Mesenchymal stem cell (in vitro differentiated cells and primary cell): ENCODE measurements around the gene CACNB1.

Source experiments
- DNase-seq: peaks from one replicate; pipeline ENCODE4 v3.0.0-alpha.2; 2013
- H2AFZ ChIP-seq: one replicate; pipeline ENCODE4 v1.6.1; 2013; ENCODE audit warnings: low read depth, mild to moderate bottlenecking, control low read depth, inconsistent platforms, low read length, moderate library complexity
- H2AK5ac ChIP-seq: 2 replicates; pipeline ENCODE4 v1.6.1; 2013; ENCODE audit warnings: low read length, moderate library complexity, mild to moderate bottlenecking, inconsistent platforms; ENCODE audit not compliant: severe bottlenecking
- H2BK120ac ChIP-seq: one replicate; pipeline ENCODE4 v1.6.1; 2013; ENCODE audit warnings: low read depth, mild to moderate bottlenecking, inconsistent platforms, low read length, moderate library complexity
- H2BK12ac ChIP-seq, 2 experiments: one replicate each; pipeline ENCODE4 v1.6.1; 2013; ENCODE audit warnings: inconsistent platforms in 2 of 2, low read length in 2 of 2, mild to moderate bottlenecking in 2 of 2, moderate library complexity in 2 of 2, control low read depth in 1 of 2
- H2BK15ac ChIP-seq: one replicate; pipeline ENCODE4 v1.6.1; 2013; ENCODE audit warnings: mild to moderate bottlenecking, low read depth, inconsistent platforms; ENCODE audit not compliant: poor library complexity, severe bottlenecking
- H2BK5ac ChIP-seq: 2 replicates; pipeline ENCODE4 v1.6.1; 2013; ENCODE audit warnings: low read depth, mild to moderate bottlenecking, low read length, control low read depth, inconsistent platforms; ENCODE audit not compliant: poor library complexity, severe bottlenecking
- H3K14ac ChIP-seq, 2 experiments: one replicate each; pipeline ENCODE4 v1.6.1; 2013; ENCODE audit warnings: inconsistent platforms in 2 of 2, low read length in 2 of 2, control low read depth in 1 of 2, mild to moderate bottlenecking in 1 of 2, moderate library complexity in 1 of 2
- H3K18ac ChIP-seq, 2 experiments: one replicate each; pipeline ENCODE4 v1.6.1; 2013; ENCODE audit warnings: inconsistent platforms in 2 of 2, low read length in 2 of 2, control low read depth in 1 of 2, low read depth in 1 of 2, mild to moderate bottlenecking in 1 of 2
- H3K23ac ChIP-seq, 2 experiments: one replicate each; pipeline ENCODE4 v1.6.1; 2013; ENCODE audit warnings: inconsistent platforms in 2 of 2, low read length in 2 of 2, mild to moderate bottlenecking in 2 of 2, moderate library complexity in 2 of 2, control low read depth in 1 of 2
- H3K27ac ChIP-seq: 2 replicates; pipeline ENCODE4 v1.5.1; 2013; ENCODE audit warnings: mild to moderate bottlenecking, moderate library complexity, low read length, control low read depth, inconsistent platforms; ENCODE audit not compliant: poor library complexity, severe bottlenecking
- H3K27me3 ChIP-seq, 2 experiments: 2 replicates each; pipeline versions ENCODE4 v1.6.1 to v1.7.0; 2013; ENCODE audit warnings: low read length in 2 of 2, mild to moderate bottlenecking in 2 of 2, moderate library complexity in 2 of 2, control low read depth in 1 of 2, inconsistent platforms in 1 of 2; ENCODE audit not compliant: control insufficient read depth in 1 of 2, insufficient read depth in 1 of 2
- H3K36me3 ChIP-seq, 2 experiments: 2 replicates each; pipeline versions ENCODE4 v1.6.1 to v1.7.0; 2013; ENCODE audit warnings: low read length in 2 of 2, control low read depth in 1 of 2, inconsistent platforms in 1 of 2, low read depth in 1 of 2, mild to moderate bottlenecking in 1 of 2; ENCODE audit not compliant: insufficient read depth in 2 of 2, control insufficient read depth in 1 of 2
- H3K4ac ChIP-seq, 2 experiments: one replicate each; pipeline ENCODE4 v1.6.1; 2013; ENCODE audit warnings: inconsistent platforms in 2 of 2, low read length in 2 of 2, mild to moderate bottlenecking in 2 of 2, moderate library complexity in 2 of 2, control low read depth in 1 of 2, low read depth in 1 of 2
- H3K4me1 ChIP-seq: 2 replicates; pipeline ENCODE4 v1.6.1; 2013; ENCODE audit warnings: low read depth, low read length, control low read depth; ENCODE audit not compliant: control insufficient read depth, insufficient read depth
- H3K4me2 ChIP-seq: 2 replicates; pipeline ENCODE4 v1.6.1; 2013; ENCODE audit warnings: low read length, mild to moderate bottlenecking, inconsistent platforms; ENCODE audit not compliant: poor library complexity, severe bottlenecking
- H3K4me3 ChIP-seq, 2 experiments: 2 replicates each; pipeline versions ENCODE4 v1.5.1 to v1.7.0; 2013; ENCODE audit warnings: low read length in 2 of 2, mild to moderate bottlenecking in 2 of 2, control low read depth in 1 of 2, low read depth in 1 of 2; ENCODE audit not compliant: insufficient read depth in 1 of 2
- H3K79me1 ChIP-seq: replicated peaks from 2 replicates; pipeline ENCODE4 v1.6.1; 2013; ENCODE audit warnings: mild to moderate bottlenecking, control low read depth, low read length, inconsistent platforms; ENCODE audit not compliant: poor library complexity, severe bottlenecking
- H3K9ac ChIP-seq: 2 replicates; pipeline ENCODE4 v1.7.0; 2013; ENCODE audit warnings: mild to moderate bottlenecking, low read length, moderate library complexity
- H3K9me3 ChIP-seq: 2 replicates; pipeline ENCODE4 v1.7.0; 2013; ENCODE audit warnings: mild to moderate bottlenecking, low read length; ENCODE audit not compliant: control insufficient read depth
- H4K8ac ChIP-seq: one replicate; pipeline ENCODE4 v1.6.1; 2013; ENCODE audit warnings: inconsistent platforms, mild to moderate bottlenecking, low read length, moderate library complexity
- H4K91ac ChIP-seq: one replicate; pipeline ENCODE4 v1.6.1; 2013; ENCODE audit warnings: mild to moderate bottlenecking, low read length, inconsistent platforms
- WGBS: methylation state at CpG from one replicate; pipeline ENCODE4 v1.1.7; 2013; ENCODE audit warnings: mixed read lengths; 5-methylcytosine and 5-hydroxymethylcytosine counted together

Gene CACNB1

DNA sequence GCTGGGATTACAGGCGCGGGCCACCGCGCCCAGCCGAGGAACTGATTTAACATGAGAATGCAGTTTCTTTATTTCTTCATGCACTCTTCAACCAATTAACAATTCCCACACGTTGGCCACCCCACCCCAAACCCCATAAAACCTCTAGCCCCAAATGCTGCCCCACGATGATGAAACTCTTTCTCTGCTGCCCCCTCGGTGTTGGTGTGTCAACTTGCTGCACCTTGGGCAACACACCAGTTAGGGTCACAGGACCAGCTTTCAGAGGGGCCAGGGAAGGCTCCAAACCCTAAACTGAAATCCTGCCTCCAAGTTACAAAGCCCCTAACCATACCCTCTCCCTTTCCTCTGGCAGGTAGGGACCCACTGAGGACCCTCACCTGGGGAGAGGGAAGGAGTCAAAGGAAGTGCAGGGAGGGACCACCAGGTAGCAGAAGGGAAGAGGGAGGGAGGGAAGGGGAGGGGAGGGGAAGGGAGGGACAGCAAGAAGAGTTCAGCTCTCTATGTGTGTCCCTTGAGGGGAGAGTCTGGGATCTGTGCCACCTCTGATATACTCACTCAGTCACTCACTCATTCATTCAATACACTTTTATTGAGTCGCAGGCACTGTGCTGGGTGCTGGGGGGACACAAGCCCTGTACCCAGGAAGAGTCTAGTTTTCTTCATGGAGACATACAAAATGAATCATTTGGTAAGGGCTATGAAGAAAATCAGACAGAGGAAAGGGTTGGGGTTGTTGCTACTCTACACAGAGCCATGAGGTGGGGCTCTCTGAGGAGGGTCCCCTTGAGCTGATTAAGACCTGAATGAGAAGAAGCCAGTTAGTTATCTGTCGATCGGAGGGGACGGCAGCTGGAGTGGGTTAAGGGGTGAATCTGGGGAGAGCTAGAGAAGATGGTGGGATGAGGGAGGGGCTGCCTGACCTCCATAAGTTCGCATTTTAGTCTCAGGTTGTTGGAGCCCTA, 50.0 kb downstream of the CACNB1 start:
- Histone ChIP-seq H2AFZ (no peak overlapping the region), H2BK15ac (no peak overlapping the region), H3K4me3 (no peak overlapping the region), H3K9ac (no peak overlapping the region), H3K9me3 (no peaks in the 10 kb centered on the region), H2BK5ac (no peak overlapping the region), H3K79me1 (no peaks in the 10 kb centered on the region), H3K14ac (no peak overlapping the region), H4K8ac (no peak overlapping the region), H3K27ac (no peak overlapping the region), H4K91ac (no peak overlapping the region), H2BK12ac (no peak overlapping the region), H3K23ac (no peak overlapping the region), H2AK5ac (no peak overlapping the region), H3K4me1 (peaks cover 18% of the 10 kb centered on the region), H3K36me3 (no peaks in the 10 kb centered on the region), H3K27me3 (peaks cover 6 to 33% of the 10 kb centered on the region in 2 experiments), H3K18ac (no peak overlapping the region), H2BK120ac (no peak overlapping the region), H3K4ac (no peak overlapping the region), H3K4me2 (no peak overlapping the region)
- WGBS = 65% methylated on average over 13 of the region's 13 CpGs
- DNase-seq = no peak

DNA sequence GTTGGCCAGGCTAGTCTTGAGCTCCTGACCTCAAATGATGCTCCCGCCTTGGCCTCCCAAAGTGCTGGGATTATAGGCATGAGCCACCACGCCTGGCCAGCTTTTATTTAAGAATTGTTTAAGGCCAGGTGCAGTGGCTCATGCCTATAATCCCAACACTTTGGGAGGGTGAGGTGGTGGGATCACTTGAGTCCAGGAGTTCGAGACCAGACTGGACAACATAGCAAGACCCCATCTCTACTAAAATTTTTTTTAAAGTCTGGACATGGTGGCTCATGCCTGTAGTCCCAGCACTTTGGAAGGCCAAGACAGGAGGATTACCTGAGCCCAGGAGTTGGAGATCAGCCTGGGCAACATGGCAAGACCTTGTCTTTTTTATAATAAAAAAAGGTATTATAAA, 51.2 kb downstream of the CACNB1 start:
- no peak overlapping the region for H3K4me3 ChIP-seq
- no peak overlapping the region for H2BK120ac ChIP-seq
- peaks cover 10% of the 10 kb centered on the region for H3K4me1 ChIP-seq
- peaks cover 6 to 28% of the 10 kb centered on the region in 2 experiments for H3K27me3 ChIP-seq
- no peak overlapping the region for H4K8ac ChIP-seq
- no peak overlapping the region for H3K18ac ChIP-seq
- no peak overlapping the region for H2AFZ ChIP-seq
- H3K4ac ChIP-seq = no peak overlapping the region
- no peak overlapping the region for H2BK15ac ChIP-seq
- H3K14ac ChIP-seq = no peak overlapping the region
- no peak overlapping the region for H3K4me2 ChIP-seq
- H2BK12ac ChIP-seq = no peak overlapping the region
- H3K79me1 ChIP-seq = no peaks in the 10 kb centered on the region
- no peaks in the 10 kb centered on the region for H3K36me3 ChIP-seq
- WGBS = 89% methylated on average over 3 of the region's 3 CpGs
- H2BK5ac ChIP-seq = no peak overlapping the region
- no peak overlapping the region for H3K23ac ChIP-seq
- no peak overlapping the region for H4K91ac ChIP-seq
- no peak overlapping the region for H2AK5ac ChIP-seq
- H3K9ac ChIP-seq = no peak overlapping the region
- no peak overlapping the region for H3K27ac ChIP-seq
- DNase-seq = no peak
- H3K9me3 ChIP-seq = no peaks in the 10 kb centered on the region

DNA sequence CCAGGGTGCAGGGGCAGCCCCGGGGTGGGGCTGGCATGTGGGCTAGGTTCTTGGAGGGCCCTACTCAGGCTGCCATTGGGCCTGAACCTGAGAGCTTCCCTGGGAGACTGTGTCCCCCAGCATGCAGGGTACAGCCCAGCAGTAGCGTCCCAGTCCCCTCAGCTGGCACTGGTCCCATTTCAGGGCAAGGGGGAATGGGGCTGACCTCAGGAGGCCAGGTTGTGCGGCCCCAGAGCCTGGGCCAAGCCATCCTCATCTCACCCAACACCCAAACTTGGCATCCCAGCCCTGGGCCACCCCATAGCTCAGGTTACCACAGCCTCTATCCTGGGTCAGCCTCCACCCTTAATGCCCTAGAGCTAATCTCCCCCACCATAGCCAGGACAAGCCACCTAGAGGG, 52.3 kb downstream of the CACNB1 start:
- Histone ChIP-seq H2AK5ac (no peak overlapping the region), H3K18ac (no peak overlapping the region), H3K27me3 (peaks cover 2 to 17% of the 10 kb centered on the region in 2 experiments), H3K23ac (no peak overlapping the region), H3K9ac (peak overlapping the region; percentile 14), H2BK12ac (no peak overlapping the region), H3K9me3 (no peaks in the 10 kb centered on the region), H3K14ac (no peak overlapping the region), H3K79me1 (no peaks in the 10 kb centered on the region), H3K36me3 (no peaks in the 10 kb centered on the region), H2AFZ (no peak overlapping the region), H4K8ac (no peak overlapping the region), H3K4ac (no peak overlapping the region), H4K91ac (peak overlapping the region; percentile 4), H2BK5ac (no peak overlapping the region), H3K4me2 (no peak overlapping the region), H3K4me3 (peak overlapping the region in 1 of 2 experiments; percentile 7), H3K27ac (no peak overlapping the region), H2BK120ac (no peak overlapping the region), H2BK15ac (no peak overlapping the region), H3K4me1 (peaks cover 2% of the 10 kb centered on the region)
- 91% methylated on average over 3 of the region's 3 CpGs for WGBS
- no peak for DNase-seq

DNA sequence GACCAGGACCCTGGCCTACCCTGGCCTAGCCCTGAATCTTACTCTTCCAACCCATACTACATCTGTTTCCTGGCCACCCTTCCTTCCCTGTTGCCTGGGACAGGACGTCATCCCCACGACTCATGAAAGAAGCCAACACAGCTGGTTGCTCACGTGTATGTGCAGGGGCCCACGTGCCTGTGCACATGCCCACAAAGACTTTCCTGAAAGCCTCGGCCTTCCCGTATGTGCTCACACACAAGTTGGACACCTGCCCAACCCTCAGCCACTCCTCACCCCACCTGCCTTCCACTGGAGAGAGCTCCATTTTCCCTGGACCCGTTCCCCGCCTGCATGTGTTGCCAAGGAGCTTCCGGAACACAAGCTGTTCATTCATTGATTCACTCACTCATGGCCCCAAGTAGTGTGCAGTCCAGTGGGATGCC, 53.0 kb downstream of the CACNB1 start:
- Histone ChIP-seq H2BK5ac (no peak overlapping the region), H3K4me2 (no peak overlapping the region), H4K8ac (no peak overlapping the region), H3K36me3 (no peaks in the 10 kb centered on the region), H4K91ac (no peak overlapping the region), H3K23ac (no peak overlapping the region), H3K18ac (no peak overlapping the region), H3K14ac (no peak overlapping the region), H2AK5ac (no peak overlapping the region), H3K79me1 (no peaks in the 10 kb centered on the region), H3K9ac (peak overlapping the region; percentile 81), H3K4ac (no peak overlapping the region), H3K4me3 (no peak overlapping the region), H3K9me3 (no peaks in the 10 kb centered on the region), H2AFZ (no peak overlapping the region), H3K27me3 (peaks cover 0 to 10% of the 10 kb centered on the region in 2 experiments), H2BK15ac (no peak overlapping the region), H3K4me1 (peaks cover 7% of the 10 kb centered on the region), H2BK120ac (no peak overlapping the region), H3K27ac (no peak overlapping the region), H2BK12ac (no peak overlapping the region)
- WGBS = 71% methylated on average over 9 of the region's 9 CpGs
- DNase-seq = peak; percentile 48
